Neuronal stem cell (in vitro differentiated cells): Measurements from ENCODE around the gene SLC16A12.

Experiments
- DNase-seq: peaks from one replicate; pipeline ENCODE4 v3.0.0-alpha.2; 2013; ENCODE audit warnings: low spot score
- H2AFZ ChIP-seq: one replicate; pipeline ENCODE4 v1.6.1; 2013; ENCODE audit warnings: mild to moderate bottlenecking, low read length, inconsistent platforms
- H2AK5ac ChIP-seq: 2 replicates; pipeline ENCODE4 v1.6.1; 2013; ENCODE audit warnings: low read depth, mild to moderate bottlenecking, inconsistent platforms, low read length, moderate library complexity, mixed read lengths
- H2BK120ac ChIP-seq: 2 replicates; pipeline ENCODE4 v1.6.1; 2013; ENCODE audit warnings: low read depth, mild to moderate bottlenecking, inconsistent platforms, low read length, moderate library complexity, mixed read lengths
- H2BK12ac ChIP-seq: one replicate; pipeline ENCODE4 v1.6.1; 2013; ENCODE audit warnings: low read length, inconsistent platforms
- H2BK15ac ChIP-seq: 2 replicates; pipeline ENCODE4 v1.6.1; 2013; ENCODE audit warnings: mild to moderate bottlenecking, low read length, inconsistent platforms, mixed read lengths
- H2BK5ac ChIP-seq: one replicate; pipeline ENCODE4 v1.6.1; 2013; ENCODE audit warnings: inconsistent platforms, mild to moderate bottlenecking, low read length, moderate library complexity
- H3K14ac ChIP-seq: one replicate; pipeline ENCODE4 v1.6.1; 2013; ENCODE audit warnings: low read length, inconsistent platforms
- H3K18ac ChIP-seq: 2 replicates; pipeline ENCODE4 v1.6.1; 2013; ENCODE audit warnings: low read length, inconsistent platforms
- H3K23ac ChIP-seq: 2 replicates; pipeline ENCODE4 v1.6.1; 2013; ENCODE audit warnings: low read depth, mild to moderate bottlenecking, mixed read lengths, low read length, inconsistent platforms; ENCODE audit not compliant: poor library complexity
- H3K27ac ChIP-seq: replicated peaks from 3 replicates; pipeline ENCODE4 v1.5.1; 2013; ENCODE audit warnings: low read length, inconsistent platforms
- H3K27me3 ChIP-seq, 3 experiments: 2 replicates each; pipeline ENCODE4 v1.6.1; 2013; ENCODE audit warnings: low read length in 3 of 3, mild to moderate bottlenecking in 2 of 3, inconsistent platforms in 1 of 3, low read depth in 1 of 3, mixed read lengths in 1 of 3, moderate library complexity in 1 of 3; ENCODE audit not compliant: control insufficient read depth in 3 of 3, insufficient read depth in 3 of 3
- H3K36me3 ChIP-seq, 2 donors: replicated peaks in 1 of 2; 2 replicates each; pipeline ENCODE4 v1.6.1; 2013; ENCODE audit warnings: low read length in 2 of 2; ENCODE audit not compliant: control insufficient read depth in 2 of 2, insufficient read depth in 2 of 2
- H3K4ac ChIP-seq: 2 replicates; pipeline ENCODE4 v1.6.1; 2013; ENCODE audit warnings: inconsistent platforms, mild to moderate bottlenecking, low read length, moderate library complexity
- H3K4me1 ChIP-seq, 2 donors: 1 replicate in 1 of 2; 2 replicates in 1 of 2; pipeline ENCODE4 v1.6.1; 2013; ENCODE audit warnings: low read length in 2 of 2, low read depth in 1 of 2; ENCODE audit not compliant: control insufficient read depth in 2 of 2, insufficient read depth in 1 of 2
- H3K4me2 ChIP-seq: one replicate; pipeline ENCODE4 v1.6.1; 2013; ENCODE audit warnings: mild to moderate bottlenecking, low read length, inconsistent platforms; ENCODE audit not compliant: insufficient read depth, poor library complexity, severe bottlenecking
- H3K4me3 ChIP-seq, 2 donors: 2 replicates each; pipeline ENCODE4 v1.5.1; 2013; ENCODE audit warnings: low read length in 2 of 2, mild to moderate bottlenecking in 2 of 2, inconsistent platforms in 1 of 2, moderate library complexity in 1 of 2
- H3K79me1 ChIP-seq: one replicate; pipeline ENCODE4 v1.6.1; 2013; ENCODE audit warnings: low read depth, mild to moderate bottlenecking, inconsistent platforms, low read length, moderate library complexity
- H3K9ac ChIP-seq: one replicate; pipeline ENCODE4 v1.6.1; 2013; ENCODE audit warnings: mild to moderate bottlenecking, low read depth, low read length, inconsistent platforms; ENCODE audit not compliant: poor library complexity
- H3K9me3 ChIP-seq, 2 donors: replicated peaks in 1 of 2; 2 replicates each; pipeline versions ENCODE3 to v1.6.1; 2013; ENCODE audit warnings: low read length in 2 of 2, mild to moderate bottlenecking in 2 of 2, inconsistent platforms in 1 of 2, low read depth in 1 of 2, mixed read lengths in 1 of 2, moderate library complexity in 1 of 2; ENCODE audit not compliant: control insufficient read depth in 2 of 2, insufficient read depth in 1 of 2
- H4K8ac ChIP-seq: one replicate; pipeline ENCODE4 v1.6.1; 2013; ENCODE audit warnings: low read depth, mild to moderate bottlenecking, inconsistent platforms, low read length, moderate library complexity
- H4K91ac ChIP-seq: one replicate; pipeline ENCODE4 v1.6.1; 2013; ENCODE audit warnings: low read length, low read depth, mild to moderate bottlenecking, inconsistent platforms; ENCODE audit not compliant: poor library complexity
- WGBS, 2 donors: extraction: QIAGEN DNeasy Blood & Tissue Kit; methylation state at CpG; one replicate each; pipeline ENCODE4 v1.1.7; 2013; ENCODE audit warnings: missing lambda C conversion rate in 2 of 2, mixed read lengths in 1 of 2; ENCODE audit not compliant: insufficient read length in 2 of 2, insufficient replicate concordance in 1 of 2; ENCODE audit errors: extremely low coverage in 2 of 2; 5-methylcytosine and 5-hydroxymethylcytosine counted together

Gene SLC16A12

DNA sequence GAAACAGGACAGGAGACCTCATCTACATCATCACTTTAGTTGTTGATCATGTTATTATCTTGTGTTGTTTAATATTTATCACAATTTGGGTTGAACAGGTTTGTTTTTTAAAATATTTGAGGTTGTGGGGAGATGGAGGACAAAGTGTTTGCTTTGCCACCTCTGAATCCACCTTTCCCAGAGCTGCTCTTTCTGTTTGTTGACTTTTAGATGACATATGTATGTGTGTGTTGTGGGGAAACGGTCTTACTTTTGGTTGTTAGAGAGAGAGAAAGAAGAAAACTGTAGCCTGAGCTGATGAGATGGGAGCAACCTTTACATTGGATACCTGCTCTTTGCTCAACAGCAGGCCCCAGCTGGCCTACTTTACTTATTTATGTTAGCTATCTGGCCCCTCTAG, 19.0 kb upstream of the SLC16A12 start:
- Histone ChIP-seq H3K79me1 (no peaks in the 10 kb centered on the region), H2BK12ac (no peak overlapping the region), H2AK5ac (no peak overlapping the region), H3K14ac (no peak overlapping the region), H3K4me1 (no peaks in the 10 kb centered on the region), H2BK15ac (no peak overlapping the region), H3K23ac (no peak overlapping the region), H4K91ac (no peak overlapping the region), H3K18ac (no peak overlapping the region), H2AFZ (no peak overlapping the region), H3K27ac (no peak overlapping the region), H3K9me3 (no peaks in the 10 kb centered on the region), H3K4me2 (no peak overlapping the region), H3K27me3 (peaks cover 0 to 4% (median 0%) of the 10 kb centered on the region in 3 experiments), H3K9ac (no peak overlapping the region), H2BK120ac (no peak overlapping the region), H2BK5ac (no peak overlapping the region), H3K36me3 (no peaks in the 10 kb centered on the region), H4K8ac (no peak overlapping the region), H3K4ac (no peak overlapping the region), H3K4me3 (no peak overlapping the region)
- DNase-seq: no peak
- WGBS, 2 donors: no CpG with 5 or more reads among the region's 1 CpG

DNA sequence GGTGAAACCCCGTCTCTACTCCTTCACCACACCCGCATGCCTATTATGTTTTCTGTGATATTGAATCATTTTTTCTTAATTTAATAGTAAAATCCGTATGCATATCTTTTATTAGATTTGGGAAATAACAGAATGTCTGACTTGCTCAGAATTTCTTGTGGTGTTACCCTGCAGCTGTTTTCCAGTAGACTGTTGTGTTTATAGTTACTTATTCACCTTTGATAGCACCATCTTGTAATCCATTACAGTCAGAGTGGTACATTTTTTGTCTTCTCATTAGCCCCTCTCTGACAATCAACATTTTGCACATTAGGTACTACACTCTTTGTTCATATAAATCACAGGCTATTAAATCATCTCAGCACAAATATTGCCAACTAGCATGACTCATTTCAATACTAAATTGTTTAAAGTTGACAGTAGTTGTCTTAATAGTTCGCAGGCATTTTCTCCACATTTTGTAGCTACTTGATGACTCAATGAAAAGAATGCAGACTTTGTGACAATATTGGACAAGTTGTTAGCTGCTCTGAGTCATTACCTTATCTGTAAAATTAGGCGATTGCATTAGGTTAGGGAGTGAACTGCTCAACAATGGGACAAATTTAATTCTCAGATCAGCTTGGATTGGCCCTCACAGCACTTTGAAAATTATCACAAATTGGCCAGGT, 17.8 kb upstream of the SLC16A12 start:
- Histone ChIP-seq H4K8ac (no peak overlapping the region), H2BK120ac (no peak overlapping the region), H3K4ac (no peak overlapping the region), H2BK12ac (no peak overlapping the region), H3K79me1 (no peaks in the 10 kb centered on the region), H3K14ac (no peak overlapping the region), H3K4me2 (no peak overlapping the region), H3K27ac (no peak overlapping the region), H3K36me3 (no peaks in the 10 kb centered on the region), H3K4me3 (no peak overlapping the region), H2BK15ac (no peak overlapping the region), H4K91ac (no peak overlapping the region), H2AK5ac (no peak overlapping the region), H2AFZ (no peak overlapping the region), H3K23ac (no peak overlapping the region), H3K9ac (no peak overlapping the region), H2BK5ac (no peak overlapping the region), H3K27me3 (peaks cover 0 to 4% (median 0%) of the 10 kb centered on the region in 3 experiments), H3K9me3 (no peaks in the 10 kb centered on the region), H3K4me1 (peaks cover 0 to 2% of the 10 kb centered on the region in 2 donors), H3K18ac (no peak overlapping the region)
- DNase-seq: no peak
- no CpG with 5 or more reads among the region's 5 CpGs for WGBS, 2 donors

DNA sequence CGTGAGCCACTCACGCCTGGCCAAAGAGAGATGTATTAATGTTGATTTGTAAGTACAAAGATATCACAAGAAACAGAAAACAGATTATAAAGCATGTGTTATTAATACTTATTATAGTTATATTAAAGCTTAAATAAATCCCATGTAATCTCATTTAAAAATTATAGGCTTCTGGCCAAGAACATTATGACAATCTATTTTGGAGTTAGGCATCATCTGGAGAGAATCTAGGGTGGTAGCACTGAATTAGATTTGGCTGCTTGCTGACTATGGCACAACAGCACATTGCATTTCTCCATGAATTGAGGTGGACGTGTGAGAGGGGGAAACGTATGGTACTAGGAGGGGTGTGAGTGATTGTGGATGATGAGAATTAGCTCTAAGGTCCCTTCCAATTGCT, 16.8 kb upstream of the SLC16A12 start:
- Histone ChIP-seq H3K18ac (no peak overlapping the region), H2AK5ac (no peak overlapping the region), H2AFZ (no peak overlapping the region), H3K9me3 (no peaks in the 10 kb centered on the region), H3K4me2 (no peak overlapping the region), H3K79me1 (no peaks in the 10 kb centered on the region), H2BK15ac (no peak overlapping the region), H3K27ac (no peak overlapping the region), H3K9ac (no peak overlapping the region), H3K23ac (no peak overlapping the region), H2BK12ac (no peak overlapping the region), H3K36me3 (no peaks in the 10 kb centered on the region), H3K4ac (no peak overlapping the region), H3K4me3 (no peak overlapping the region), H3K14ac (no peak overlapping the region), H3K27me3 (peaks cover 0 to 4% (median 0%) of the 10 kb centered on the region in 3 experiments), H3K4me1 (peaks cover 0 to 2% of the 10 kb centered on the region in 2 donors), H4K91ac (no peak overlapping the region), H2BK5ac (no peak overlapping the region), H4K8ac (no peak overlapping the region), H2BK120ac (no peak overlapping the region)
- DNase-seq: no peak
- no CpG with 5 or more reads among the region's 4 CpGs for WGBS, 2 donors

DNA sequence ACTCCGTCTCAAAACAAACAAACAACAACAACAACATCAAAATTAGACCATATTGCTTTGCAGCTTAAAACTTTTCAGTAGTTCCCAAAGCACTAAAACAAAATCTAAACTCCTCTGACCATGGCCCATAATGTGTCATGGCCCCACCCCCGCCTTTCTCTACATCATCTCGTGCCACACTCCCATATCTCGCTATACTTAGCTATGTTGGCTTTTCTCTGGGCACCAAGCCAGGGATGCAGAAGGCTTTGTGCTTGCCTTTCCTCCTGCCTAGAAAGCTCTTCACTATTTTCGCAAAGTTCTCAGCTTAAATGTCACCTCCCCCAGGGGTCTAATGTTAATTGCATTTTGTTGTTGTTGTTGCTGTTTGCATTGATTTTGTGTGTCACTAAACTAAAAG, 15.1 kb upstream of the SLC16A12 start:
- H3K27me3 ChIP-seq: no peaks in the 10 kb centered on the region
- H3K4me1 ChIP-seq: peaks cover 0 to 2% of the 10 kb centered on the region in 2 donors
- H2AFZ ChIP-seq: no peak overlapping the region
- H4K91ac ChIP-seq: no peak overlapping the region
- H3K79me1 ChIP-seq: no peaks in the 10 kb centered on the region
- no peak overlapping the region for H2BK15ac ChIP-seq
- no peak overlapping the region for H3K18ac ChIP-seq
- no peak overlapping the region for H2BK5ac ChIP-seq
- H3K4me3 ChIP-seq: no peak overlapping the region
- no peak overlapping the region for H3K9ac ChIP-seq
- no peak overlapping the region for H3K23ac ChIP-seq
- no peak overlapping the region for H3K27ac ChIP-seq
- no peaks in the 10 kb centered on the region for H3K36me3 ChIP-seq
- H4K8ac ChIP-seq: no peak overlapping the region
- H3K4ac ChIP-seq: no peak overlapping the region
- no peaks in the 10 kb centered on the region for H3K9me3 ChIP-seq
- H3K4me2 ChIP-seq: no peak overlapping the region
- WGBS, 2 donors: no CpG with 5 or more reads among the region's 5 CpGs
- H2AK5ac ChIP-seq: no peak overlapping the region
- no peak overlapping the region for H2BK12ac ChIP-seq
- no peak overlapping the region for H2BK120ac ChIP-seq
- no peak overlapping the region for H3K14ac ChIP-seq
- DNase-seq: no peak
